SK-N-SH (cell line): ENCODE results near the gene GRAMD1B. TPM values are rescaled to one million over a fixed set of nuclear protein-coding genes. Genes with fewer than 3 reads are reported as not detected.

ENCODE experiments used
- CTCF ChIA-PET: fragments of 300-600, 350-600 bp; formaldehyde crosslinking; extraction: SDS; loops from one replicate; lab custom pipeline; 2021; lab: Yijun Ruan, JAX
- POLR2A ChIA-PET: fragments of 350-600 bp; sonication (Branson Sonifier 250); formaldehyde crosslinking; extraction: SDS; loops from one replicate; lab custom pipeline; 2020; ENCODE audit warnings: antibody characterized with exemption, inconsistent platforms; lab: Yijun Ruan, JAX
- DNase-seq: peaks from one replicate; pipeline ENCODE4 v3.0.0; 2012
- H2AFZ ChIP-seq: fragments of 200-600 bp; sonication (generic); 2 replicates; pipeline ENCODE4 v1.8.1; 2016; ENCODE audit warnings: antibody characterized with exemption, mild to moderate bottlenecking, low read depth
- H3F3A ChIP-seq: fragments of 200-600 bp; sonication (generic); replicated peaks from 2 replicates; pipeline ENCODE3; 2016; ENCODE audit warnings: antibody characterized with exemption, mild to moderate bottlenecking; ENCODE audit not compliant: insufficient read depth
- H3K27ac ChIP-seq, 2 experiments: fragments of 200-500 bp in 1 of 2; fragments of 200-600 bp in 1 of 2; sonication (Bioruptor generic) in 1 of 2; sonication (generic), shearing (Covaris generic) in 1 of 2; 2 replicates each; pipeline versions ENCODE4 v1.5.1 to v1.6.1; 2014 to 2016; ENCODE audit warnings: low read depth in 2 of 2, inconsistent platforms in 1 of 2, low read length in 1 of 2, mild to moderate bottlenecking in 1 of 2, mixed read lengths in 1 of 2
- H3K27me3 ChIP-seq: fragments of 200-600 bp; sonication (generic), shearing (Covaris generic); 2 replicates; pipeline ENCODE4 v1.6.1; 2016; ENCODE audit warnings: mixed run types; ENCODE audit not compliant: insufficient read depth
- H3K36me3 ChIP-seq, 2 experiments: fragments of 200-500 bp in 1 of 2; fragments of 200-600 bp in 1 of 2; sonication (Bioruptor generic) in 1 of 2; sonication (generic) in 1 of 2; replicated peaks in 1 of 2; 2 replicates each; pipeline versions ENCODE3 to v1.5.1; 2014 to 2016; ENCODE audit warnings: low read length in 1 of 2, mild to moderate bottlenecking in 1 of 2; ENCODE audit not compliant: insufficient read depth in 2 of 2, control insufficient read depth in 1 of 2
- H3K4me1 ChIP-seq, 2 experiments: fragments of 200-500 bp in 1 of 2; fragments of 200-600 bp in 1 of 2; sonication (Bioruptor generic) in 1 of 2; sonication (generic), shearing (Covaris generic) in 1 of 2; 2 replicates each; pipeline versions ENCODE4 v1.5.1 to v1.6.1; 2014 to 2016; ENCODE audit warnings: low read depth in 1 of 2, low read length in 1 of 2, mixed run types in 1 of 2; ENCODE audit not compliant: insufficient read depth in 2 of 2, control insufficient read depth in 1 of 2
- H3K4me2 ChIP-seq: fragments of 200-600 bp; sonication (generic), shearing (Covaris generic); 2 replicates; pipeline ENCODE4 v1.6.1; 2017; ENCODE audit warnings: mixed run types
- H3K4me3 ChIP-seq, 2 experiments: fragments of 200-500 bp in 1 of 2; fragments of 200-600 bp in 1 of 2; sonication (Bioruptor generic) in 1 of 2; sonication (generic), shearing (Covaris generic) in 1 of 2; 2 replicates each; pipeline versions ENCODE4 v1.5.1 to v1.8.1; 2014 to 2016; ENCODE audit warnings: low read depth in 2 of 2, inconsistent platforms in 1 of 2, low read length in 1 of 2, mild to moderate bottlenecking in 1 of 2, mixed read lengths in 1 of 2, moderate library complexity in 1 of 2
- H3K79me2 ChIP-seq: fragments of 200-600 bp; sonication (generic); 2 replicates; pipeline ENCODE4 v1.8.1; 2017; ENCODE audit warnings: mild to moderate bottlenecking; ENCODE audit not compliant: insufficient read depth
- H3K9ac ChIP-seq: fragments of 200-600 bp; sonication (generic); 2 replicates; pipeline ENCODE4 v1.6.1; 2017; ENCODE audit warnings: mixed run types
- H3K9me2 ChIP-seq: fragments of 200-600 bp; sonication (generic); 2 replicates; pipeline ENCODE4 v1.6.1; 2017; ENCODE audit warnings: mixed run types
- H3K9me3 ChIP-seq: fragments of 200-600 bp; sonication (generic); 2 replicates; pipeline ENCODE4 v1.6.1; 2017; ENCODE audit warnings: mixed run types, mild to moderate bottlenecking, moderate library complexity
- H4K20me1 ChIP-seq: fragments of 200-600 bp; sonication (generic); 2 replicates; pipeline ENCODE4 v1.6.1; 2017; ENCODE audit warnings: mild to moderate bottlenecking, mixed run types; ENCODE audit not compliant: insufficient read depth
- ELF1 ChIP-seq: IDR thresholded peaks from 2 replicates; pipeline ENCODE4 v1.4.0; 2012
- EP300 ChIP-seq, 2 experiments: IDR thresholded peaks; 2 replicates each; pipeline versions ENCODE4 v1.4.0 to v1.6.1; 2012; ENCODE audit warnings: borderline replicate concordance in 1 of 2, low read depth in 1 of 2, low read length in 1 of 2
- EZH2phosphoT487 ChIP-seq: fragments of 200-600 bp; sonication (generic); IDR thresholded peaks from 2 replicates; pipeline ENCODE4 v1.6.1; 2017; ENCODE audit warnings: low read depth, mixed run types, mild to moderate bottlenecking, antibody characterized with exemption, moderate library complexity, borderline replicate concordance
- GABPA ChIP-seq: IDR thresholded peaks from 2 replicates; pipeline ENCODE4 v1.4.0; 2012; ENCODE audit warnings: low read depth, mild to moderate bottlenecking
- MEF2A ChIP-seq: IDR thresholded peaks from 2 replicates; pipeline ENCODE4 v1.4.0; 2012; ENCODE audit warnings: low read depth, borderline replicate concordance
- NFIC ChIP-seq: IDR thresholded peaks from 2 replicates; pipeline ENCODE4 v1.4.0; 2012; ENCODE audit warnings: borderline replicate concordance
- POLR2AphosphoS5 ChIP-seq: IDR thresholded peaks from 2 replicates; pipeline ENCODE4 v1.6.1; 2012; ENCODE audit warnings: low read depth, low read length
- RCOR1 ChIP-seq: fragments of 150-350 bp; IDR thresholded peaks from 2 replicates; pipeline ENCODE4 v1.6.1; 2017; ENCODE audit warnings: antibody characterized with exemption, low read length
- RFX5 ChIP-seq: IDR thresholded peaks from 2 replicates; pipeline ENCODE4 v1.6.1; 2012; ENCODE audit warnings: mild to moderate bottlenecking, improper control_type of control experiment, low read length
- SIN3A ChIP-seq: IDR thresholded peaks from 2 replicates; pipeline ENCODE4 v1.6.1; 2012; ENCODE audit warnings: low read depth, mild to moderate bottlenecking, low read length, moderate library complexity, borderline replicate concordance
- SMC3 ChIP-seq: IDR thresholded peaks from 2 replicates; pipeline ENCODE4 v1.6.1; 2012; ENCODE audit warnings: low read depth, low read length, improper control_type of control experiment
- TAF1 ChIP-seq: IDR thresholded peaks from 2 replicates; pipeline ENCODE4 v1.6.1; 2012; ENCODE audit warnings: low read depth, mild to moderate bottlenecking, low read length, moderate library complexity, borderline replicate concordance
- TCF12 ChIP-seq: IDR thresholded peaks from 2 replicates; pipeline ENCODE4 v1.4.0; 2012
- YY1 ChIP-seq: IDR thresholded peaks from 2 replicates; pipeline ENCODE4 v1.4.0; 2012; ENCODE audit warnings: low read depth, mild to moderate bottlenecking
- WGBS: methylation state at CpG from one replicate; pipeline ENCODE4 v1.1.6; 2017; ENCODE audit warnings: low lambda C conversion rate; 5-methylcytosine and 5-hydroxymethylcytosine counted together
- polyA plus RNA-seq, 3 experiments: library from polyadenylated mRNA; depleted of rRNA; stranded (reverse); fragments of >200 nt; gene quantifications; 2 replicates each; pipeline ENCODE4 v1.2.3, GENCODE V29; 2012
- TF ChIP-seq, protein P1 (sequence below): IDR thresholded peaks from 2 replicates; pipeline ENCODE4 v1.4.0; 2012; ENCODE audit warnings: low read depth
- TF ChIP-seq, protein P2 (sequence below): fragments of 150-350 bp; IDR thresholded peaks from 2 replicates; pipeline ENCODE4 v1.6.1; 2016; ENCODE audit warnings: mild to moderate bottlenecking, low read depth, low read length
- TF ChIP-seq, protein P3 (sequence below): fragments of 150-350 bp; IDR thresholded peaks from 2 replicates; pipeline ENCODE4 v1.6.1; 2017; ENCODE audit warnings: antibody characterized with exemption, low read length, low read depth, borderline replicate concordance
- TF ChIP-seq, protein P4 (sequence below): fragments of 200-600 bp; sonication (generic); IDR thresholded peaks from 2 replicates; pipeline ENCODE4 v1.6.1; 2017; ENCODE audit warnings: antibody characterized with exemption, mild to moderate bottlenecking, moderate library complexity
- TF ChIP-seq, protein P5 (sequence below): IDR thresholded peaks from 2 replicates; pipeline ENCODE4 v1.4.0; 2012; ENCODE audit warnings: low read depth, borderline replicate concordance
- TF ChIP-seq, protein P6 (sequence below): IDR thresholded peaks from 2 replicates; pipeline ENCODE4 v1.6.1; 2012; ENCODE audit warnings: mild to moderate bottlenecking, low read depth, low read length, moderate library complexity

The GRAMD1B gene
- polyA plus RNA-seq, 1 of the 3 experiments (the other 2 are of a cell fraction) = 14.5 TPM

DNA sequence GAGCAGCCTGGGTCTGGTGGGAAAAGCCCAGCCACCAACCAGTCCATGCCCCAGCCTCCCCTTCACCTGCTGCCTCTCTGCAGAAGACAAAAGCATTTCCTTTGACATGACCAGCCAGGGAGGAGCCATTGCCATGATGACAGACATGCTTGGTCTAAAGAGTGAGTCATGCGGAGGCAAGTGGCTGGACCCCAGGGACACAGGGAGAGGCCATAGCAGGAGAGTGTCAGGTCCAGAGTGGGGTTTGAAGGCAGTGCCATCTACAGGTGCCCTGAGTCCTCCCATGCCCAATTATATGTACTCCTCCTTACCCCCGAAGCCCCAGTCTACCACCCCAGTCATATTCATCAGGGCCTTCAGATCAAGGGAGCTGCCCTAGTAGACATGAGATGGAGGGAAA, 157.0 kb downstream of the GRAMD1B start:
- Histone ChIP-seq H3K79me2 (no peaks in the 10 kb centered on the region), H3K9me3 (no peaks in the 10 kb centered on the region), H3K9me2 (no peaks in the 10 kb centered on the region), H2AFZ (no peak overlapping the region)
- no peak for DNase-seq
- 100% methylated on average over 2 of the region's 2 CpGs for WGBS
- TF ChIP-seq SIN3A (no peak), RFX5 (no peak), MEF2A (no peak), YY1 (no peak), RCOR1 (no peak), POLR2AphosphoS5 (no peak), EZH2phosphoT487 (no peak), GABPA (no peak)
- TF ChIP-seq, protein P1, sequence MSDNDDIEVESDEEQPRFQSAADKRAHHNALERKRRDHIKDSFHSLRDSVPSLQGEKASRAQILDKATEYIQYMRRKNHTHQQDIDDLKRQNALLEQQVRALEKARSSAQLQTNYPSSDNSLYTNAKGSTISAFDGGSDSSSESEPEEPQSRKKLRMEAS = no peak
- TF ChIP-seq, protein P2, sequence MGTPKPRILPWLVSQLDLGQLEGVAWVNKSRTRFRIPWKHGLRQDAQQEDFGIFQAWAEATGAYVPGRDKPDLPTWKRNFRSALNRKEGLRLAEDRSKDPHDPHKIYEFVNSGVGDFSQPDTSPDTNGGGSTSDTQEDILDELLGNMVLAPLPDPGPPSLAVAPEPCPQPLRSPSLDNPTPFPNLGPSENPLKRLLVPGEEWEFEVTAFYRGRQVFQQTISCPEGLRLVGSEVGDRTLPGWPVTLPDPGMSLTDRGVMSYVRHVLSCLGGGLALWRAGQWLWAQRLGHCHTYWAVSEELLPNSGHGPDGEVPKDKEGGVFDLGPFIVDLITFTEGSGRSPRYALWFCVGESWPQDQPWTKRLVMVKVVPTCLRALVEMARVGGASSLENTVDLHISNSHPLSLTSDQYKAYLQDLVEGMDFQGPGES = no peak
- TF ChIP-seq, protein P3, sequence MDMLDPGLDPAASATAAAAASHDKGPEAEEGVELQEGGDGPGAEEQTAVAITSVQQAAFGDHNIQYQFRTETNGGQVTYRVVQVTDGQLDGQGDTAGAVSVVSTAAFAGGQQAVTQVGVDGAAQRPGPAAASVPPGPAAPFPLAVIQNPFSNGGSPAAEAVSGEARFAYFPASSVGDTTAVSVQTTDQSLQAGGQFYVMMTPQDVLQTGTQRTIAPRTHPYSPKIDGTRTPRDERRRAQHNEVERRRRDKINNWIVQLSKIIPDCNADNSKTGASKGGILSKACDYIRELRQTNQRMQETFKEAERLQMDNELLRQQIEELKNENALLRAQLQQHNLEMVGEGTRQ = no peak
- TF ChIP-seq, all 33 proteins: peak for 0
- Histone ChIP-seq H3K27ac (no peak overlapping the region), H3K4me2 (no peak overlapping the region), H3K9ac (no peak overlapping the region), H4K20me1 (no peaks in the 10 kb centered on the region), H3K4me3 (no peak overlapping the region), H3F3A (peaks cover 5% of the 10 kb centered on the region), H3K36me3 (no peaks in the 10 kb centered on the region), H3K4me1 (peaks cover 9% of the 10 kb centered on the region in 2 experiments; a peak in 3 of 4 replicates), H3K27me3 (no peaks in the 10 kb centered on the region)
- ChIA-PET POLR2A (interaction anchor here (0.5 kb wide), 1 partner anchor 30 kb away, joined by 6 read pairs; no protein-coding TSS in a partner anchor), CTCF (interaction anchor here (0.6 to 1.6 kb wide), 5 partner anchors 10 to 121 kb away, joined by 3 to 8 read pairs (median 3); no protein-coding TSS in a partner anchor)

DNA sequence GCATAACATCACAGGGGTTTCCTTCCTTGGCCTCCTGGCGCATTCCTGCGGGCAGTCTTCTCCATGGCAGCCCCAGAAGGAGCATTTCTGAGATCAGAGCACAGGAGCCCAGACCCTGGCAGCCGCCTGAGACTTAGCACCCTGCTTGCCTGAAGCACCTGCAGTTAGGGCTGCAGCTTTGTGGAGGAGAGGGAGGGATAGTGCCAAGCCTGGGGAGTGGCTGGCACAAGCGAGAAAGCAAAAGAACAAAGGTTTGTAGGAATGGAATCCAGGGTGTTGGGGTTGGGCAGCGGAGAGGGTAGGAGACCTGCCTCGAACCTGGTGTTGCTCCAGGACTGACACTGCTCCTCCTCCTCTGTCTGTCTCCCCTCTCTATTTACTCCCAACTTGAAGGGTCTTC, 157.5 kb downstream of the GRAMD1B start:
- Histone ChIP-seq H2AFZ (no peak overlapping the region), H3K4me3 (no peak overlapping the region), H4K20me1 (no peaks in the 10 kb centered on the region), H3F3A (peaks cover 5% of the 10 kb centered on the region), H3K9me2 (no peaks in the 10 kb centered on the region), H3K79me2 (no peaks in the 10 kb centered on the region), H3K9me3 (no peaks in the 10 kb centered on the region), H3K27me3 (no peaks in the 10 kb centered on the region), H3K27ac (no peak overlapping the region), H3K4me1 (peaks cover 6 to 9% of the 10 kb centered on the region in 2 experiments; a peak in 3 of 4 replicates), H3K36me3 (no peaks in the 10 kb centered on the region), H3K4me2 (no peak overlapping the region), H3K9ac (no peak overlapping the region)
- WGBS = 82% methylated on average over 6 of the region's 6 CpGs
- ChIA-PET POLR2A (no interaction called here), CTCF (interaction anchor here (0.6 to 1.3 kb wide), 4 partner anchors 10 to 124 kb away, joined by 3 to 4 read pairs (median 3); no protein-coding TSS in a partner anchor)
- DNase-seq = no peak
- no peak for TF ChIP-seq TAF1
- TF ChIP-seq ELF1 = no peak
- TF ChIP-seq, protein P4, sequence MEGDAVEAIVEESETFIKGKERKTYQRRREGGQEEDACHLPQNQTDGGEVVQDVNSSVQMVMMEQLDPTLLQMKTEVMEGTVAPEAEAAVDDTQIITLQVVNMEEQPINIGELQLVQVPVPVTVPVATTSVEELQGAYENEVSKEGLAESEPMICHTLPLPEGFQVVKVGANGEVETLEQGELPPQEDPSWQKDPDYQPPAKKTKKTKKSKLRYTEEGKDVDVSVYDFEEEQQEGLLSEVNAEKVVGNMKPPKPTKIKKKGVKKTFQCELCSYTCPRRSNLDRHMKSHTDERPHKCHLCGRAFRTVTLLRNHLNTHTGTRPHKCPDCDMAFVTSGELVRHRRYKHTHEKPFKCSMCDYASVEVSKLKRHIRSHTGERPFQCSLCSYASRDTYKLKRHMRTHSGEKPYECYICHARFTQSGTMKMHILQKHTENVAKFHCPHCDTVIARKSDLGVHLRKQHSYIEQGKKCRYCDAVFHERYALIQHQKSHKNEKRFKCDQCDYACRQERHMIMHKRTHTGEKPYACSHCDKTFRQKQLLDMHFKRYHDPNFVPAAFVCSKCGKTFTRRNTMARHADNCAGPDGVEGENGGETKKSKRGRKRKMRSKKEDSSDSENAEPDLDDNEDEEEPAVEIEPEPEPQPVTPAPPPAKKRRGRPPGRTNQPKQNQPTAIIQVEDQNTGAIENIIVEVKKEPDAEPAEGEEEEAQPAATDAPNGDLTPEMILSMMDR = no peak
- TF ChIP-seq SMC3 = no peak
- no peak for TF ChIP-seq EP300 (IDR thresholded peaks at IDR 0.05; ENCODE audit: borderline replicate concordance in 1 of 2, low read depth in 1 of 2, low read length in 1 of 2)
- TF ChIP-seq TCF12 = no peak
- TF ChIP-seq NFIC = no peak
- TF ChIP-seq, protein P5, sequence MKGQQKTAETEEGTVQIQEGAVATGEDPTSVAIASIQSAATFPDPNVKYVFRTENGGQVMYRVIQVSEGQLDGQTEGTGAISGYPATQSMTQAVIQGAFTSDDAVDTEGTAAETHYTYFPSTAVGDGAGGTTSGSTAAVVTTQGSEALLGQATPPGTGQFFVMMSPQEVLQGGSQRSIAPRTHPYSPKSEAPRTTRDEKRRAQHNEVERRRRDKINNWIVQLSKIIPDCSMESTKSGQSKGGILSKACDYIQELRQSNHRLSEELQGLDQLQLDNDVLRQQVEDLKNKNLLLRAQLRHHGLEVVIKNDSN = no peak
- TF ChIP-seq, protein P6, sequence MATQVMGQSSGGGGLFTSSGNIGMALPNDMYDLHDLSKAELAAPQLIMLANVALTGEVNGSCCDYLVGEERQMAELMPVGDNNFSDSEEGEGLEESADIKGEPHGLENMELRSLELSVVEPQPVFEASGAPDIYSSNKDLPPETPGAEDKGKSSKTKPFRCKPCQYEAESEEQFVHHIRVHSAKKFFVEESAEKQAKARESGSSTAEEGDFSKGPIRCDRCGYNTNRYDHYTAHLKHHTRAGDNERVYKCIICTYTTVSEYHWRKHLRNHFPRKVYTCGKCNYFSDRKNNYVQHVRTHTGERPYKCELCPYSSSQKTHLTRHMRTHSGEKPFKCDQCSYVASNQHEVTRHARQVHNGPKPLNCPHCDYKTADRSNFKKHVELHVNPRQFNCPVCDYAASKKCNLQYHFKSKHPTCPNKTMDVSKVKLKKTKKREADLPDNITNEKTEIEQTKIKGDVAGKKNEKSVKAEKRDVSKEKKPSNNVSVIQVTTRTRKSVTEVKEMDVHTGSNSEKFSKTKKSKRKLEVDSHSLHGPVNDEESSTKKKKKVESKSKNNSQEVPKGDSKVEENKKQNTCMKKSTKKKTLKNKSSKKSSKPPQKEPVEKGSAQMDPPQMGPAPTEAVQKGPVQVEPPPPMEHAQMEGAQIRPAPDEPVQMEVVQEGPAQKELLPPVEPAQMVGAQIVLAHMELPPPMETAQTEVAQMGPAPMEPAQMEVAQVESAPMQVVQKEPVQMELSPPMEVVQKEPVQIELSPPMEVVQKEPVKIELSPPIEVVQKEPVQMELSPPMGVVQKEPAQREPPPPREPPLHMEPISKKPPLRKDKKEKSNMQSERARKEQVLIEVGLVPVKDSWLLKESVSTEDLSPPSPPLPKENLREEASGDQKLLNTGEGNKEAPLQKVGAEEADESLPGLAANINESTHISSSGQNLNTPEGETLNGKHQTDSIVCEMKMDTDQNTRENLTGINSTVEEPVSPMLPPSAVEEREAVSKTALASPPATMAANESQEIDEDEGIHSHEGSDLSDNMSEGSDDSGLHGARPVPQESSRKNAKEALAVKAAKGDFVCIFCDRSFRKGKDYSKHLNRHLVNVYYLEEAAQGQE = no peak
- no peak for TF ChIP-seq MEF2A
